AG09309 (cell line): ENCODE results near the gene UQCRC1.

ENCODE experiments used
- DNase-seq: peaks from one replicate; pipeline ENCODE4 v3.0.0-alpha.2; 2010; ENCODE audit warnings: low read depth
- H3K4me3 ChIP-seq: 2 replicates; pipeline ENCODE4 v1.5.1; 2011; ENCODE audit warnings: mild to moderate bottlenecking, low read depth, low read length, moderate library complexity; ENCODE audit not compliant: control insufficient read depth
- CTCF ChIP-seq: IDR thresholded peaks from 2 replicates; pipeline ENCODE4 v1.5.1; 2011; ENCODE audit warnings: mild to moderate bottlenecking, low read depth, low read length, inconsistent platforms; ENCODE audit not compliant: insufficient read depth, control insufficient read depth; ENCODE audit errors: missing control alignments

Gene UQCRC1

GRCh38 chr3:48639944-48640606 is 30.6 kb upstream of the UQCRC1 start:
- no peak for TF ChIP-seq CTCF
- no peak for DNase-seq
- H3K4me3 ChIP-seq = no peak overlapping the region

- no peak for TF ChIP-seq CTCF
- no peak for DNase-seq
- H3K4me3 ChIP-seq = no peak overlapping the region
Measured at GRCh38 chr3:48637305-48637704, 27.9 kb upstream of the UQCRC1 start.

GRCh38 chr3:48636149-48636655 is 26.8 kb upstream of the UQCRC1 start:
- no peak for DNase-seq
- H3K4me3 ChIP-seq = peak overlapping the region; percentile 92
- TF ChIP-seq CTCF = no peak

GRCh38 chr3:48635222-48636021 is 26.0 kb upstream of the UQCRC1 start, which contains the start of gene SLC26A6:
SLC26A6 (minus strand) TSS chr3:48635461; CDS start chr3:48635393, 68 bp downstream.
- TF ChIP-seq CTCF = peak; percentile 71
- H3K4me3 ChIP-seq = peak within 1 kb of the TSS; percentile 92
- DNase-seq = peak; percentile 79

- H3K4me3 ChIP-seq = peak overlapping the region; percentile 92
- DNase-seq = no peak
- no peak for TF ChIP-seq CTCF
Measured at GRCh38 chr3:48634661-48635221, 25.3 kb upstream of the UQCRC1 start.

GRCh38 chr3:48633743-48634142 is 24.3 kb upstream of the UQCRC1 start:
- TF ChIP-seq CTCF = no peak
- no peak for DNase-seq
- H3K4me3 ChIP-seq = no peak overlapping the region; the same call in 1 of the 2 replicates
